Endothelial cell of umbilical vein (primary cell): Measurements from ENCODE around the gene NRCAM.
"Not testable (repeated sequence)": the region's sequence is repeated elsewhere in the genome, so short reads cannot be mapped to it uniquely, and the experiment has no call there.

Source experiments
- CTCF ChIP-seq, 2 donors: IDR thresholded peaks; 1 replicate in 1 of 2; 2 replicates in 1 of 2; pipeline ENCODE4 v1.5.1; 2011; ENCODE audit warnings: low read length in 2 of 2, mild to moderate bottlenecking in 2 of 2, moderate library complexity in 2 of 2, control low read depth in 1 of 2, inconsistent platforms in 1 of 2, low read depth in 1 of 2; ENCODE audit not compliant: insufficient read depth in 1 of 2; ENCODE audit errors: extremely low read depth in 1 of 2
- GATA2 ChIP-seq: IDR thresholded peaks from 2 replicates; pipeline ENCODE4 v1.7.0; 2011; ENCODE audit warnings: low read depth, mild to moderate bottlenecking, moderate library complexity, mixed read lengths, low read length; ENCODE audit not compliant: insufficient read length, insufficient read depth
- MAX ChIP-seq: IDR thresholded peaks from 2 replicates; pipeline ENCODE4 v1.6.1; 2011; ENCODE audit not compliant: insufficient read depth, insufficient read length
- POLR2A ChIP-seq: IDR thresholded peaks from 2 replicates; pipeline ENCODE4 v1.6.1; 2012; ENCODE audit warnings: low read depth, mild to moderate bottlenecking, control low read depth, low read length

GRCh38 chr7:108387686-108388085, 68.5 kb downstream of the NRCAM start:
- TF ChIP-seq MAX; GATA2; POLR2A; CTCF (IDR thresholded peaks at IDR 0.05; ENCODE audit: extremely low read depth in 1 of 2, insufficient read depth in 1 of 2, low read depth in 1 of 2, low read length in 2 of 2): not testable (repeated sequence)
